Panc1 (cell line): Measurements from ENCODE around the gene MGME1. TPM values are rescaled to one million over a fixed set of nuclear protein-coding genes. Genes with fewer than 3 reads are reported as not detected.

Experiments
- ATAC-seq: fragments of 200-7000 bp; cut with Tn5 transposase; 2 replicates; pipeline ENCODE4 v1.9.1; 2020; ENCODE audit warnings: mild to moderate bottlenecking, moderate library complexity
- BruUV-seq: library from RNA; stranded (reverse); fragments of 400-500 nt; replicated peaks from 2 replicates; lab custom pipeline; 2021; lab: Mats Ljungman, UMichigan
- CTCF ChIA-PET: fragments of 300-600 bp; sonication (Branson Sonifier 250); formaldehyde crosslinking; loops from one replicate; lab custom pipeline; 2022; ENCODE audit warnings: antibody characterized with exemption; lab: Charles Lee
- POLR2A ChIA-PET: fragments of 300-600 bp; sonication (Branson Sonifier 250); formaldehyde crosslinking; loops from one replicate; lab custom pipeline; 2022; ENCODE audit warnings: antibody characterized with exemption; lab: Charles Lee
- DNase-seq: peaks from one replicate; pipeline ENCODE4 v3.0.0-alpha.2; 2010; ENCODE audit warnings: low read depth, low spot score
- H3K27ac ChIP-seq: 2 replicates; pipeline ENCODE4 v1.5.1; 2011; ENCODE audit warnings: mild to moderate bottlenecking, low read length, inconsistent platforms
- H3K27me3 ChIP-seq: fragments of 200-500 bp; sonication (Bioruptor generic); 2 replicates; pipeline ENCODE4 v1.6.0; 2014; ENCODE audit warnings: low read length, inconsistent platforms; ENCODE audit not compliant: control insufficient read depth, insufficient read depth
- H3K36me3 ChIP-seq: fragments of 200-500 bp; sonication (Bioruptor generic); 2 replicates; pipeline ENCODE4 v1.5.1; 2014; ENCODE audit warnings: inconsistent platforms, mild to moderate bottlenecking, low read length, moderate library complexity; ENCODE audit not compliant: control insufficient read depth, insufficient read depth
- H3K4me1 ChIP-seq: 2 replicates; pipeline ENCODE4 v1.5.1; 2011; ENCODE audit warnings: inconsistent platforms, mild to moderate bottlenecking, low read length, moderate library complexity; ENCODE audit not compliant: control insufficient read depth, insufficient read depth
- H3K4me3 ChIP-seq, 2 experiments: 2 replicates each; pipeline ENCODE4 v1.5.1; 2011 to 2012; ENCODE audit warnings: low read depth in 2 of 2, low read length in 2 of 2, mild to moderate bottlenecking in 2 of 2, inconsistent platforms in 1 of 2, moderate library complexity in 1 of 2
- H3K9me3 ChIP-seq: fragments of 200-500 bp; sonication (Bioruptor generic); 2 replicates; pipeline ENCODE4 v1.5.1; 2014; ENCODE audit warnings: low read depth, mild to moderate bottlenecking, inconsistent platforms, low read length, moderate library complexity; ENCODE audit not compliant: control insufficient read depth, insufficient read depth
- POLR2AphosphoS5 ChIP-seq: IDR thresholded peaks from 2 replicates; pipeline ENCODE4 v1.6.1; 2012; ENCODE audit warnings: mild to moderate bottlenecking, low read depth, low read length, moderate library complexity
- SIN3A ChIP-seq: IDR thresholded peaks from 2 replicates; pipeline ENCODE4 v1.6.1; 2012; ENCODE audit warnings: low read depth, mild to moderate bottlenecking, low read length, moderate library complexity, borderline replicate concordance; ENCODE audit not compliant: insufficient read depth
- TCF7L2 ChIP-seq: IDR thresholded peaks from 2 replicates; pipeline ENCODE4 v1.6.1; 2011; ENCODE audit warnings: mild to moderate bottlenecking, low read depth, low read length, inconsistent platforms
- in situ Hi-C: cut with HindIII; loops from 2 replicates; pipeline ENCODE4 v1.10.0; 2016; ENCODE audit warnings: low sequenced_read_pairs, low pct_unique_long_range_greater_than_20kb
- intact Hi-C: fragments of 100-400 bp; cut with micrococcal nuclease; formaldehyde crosslinking; loops from one replicate; pipeline ENCODE4 v1.10.0; 2022; ENCODE audit not compliant: unreplicated experiment
- total RNA-seq: library from RNA; stranded (reverse); gene quantifications from one replicate; pipeline ENCODE4 v1.2.1, GENCODE V29; 2021; ENCODE audit not compliant: unreplicated experiment
- TF ChIP-seq, protein P1 (sequence below): fragments of 450-650 bp; IDR thresholded peaks from 2 replicates; pipeline ENCODE4 v1.5.1; 2017; ENCODE audit warnings: mild to moderate bottlenecking
- TF ChIP-seq, protein P2 (sequence below), 2 experiments: IDR thresholded peaks; 2 replicates each; pipeline ENCODE4 v1.6.1; 2011 to 2012; ENCODE audit warnings: low read depth in 2 of 2, control low read depth in 1 of 2, low read length in 1 of 2, mild to moderate bottlenecking in 1 of 2, moderate library complexity in 1 of 2; ENCODE audit not compliant: insufficient read depth in 1 of 2

Gene MGME1
- total RNA-seq, 1 experiment from 2014 or later: 27.0 TPM

DNA sequence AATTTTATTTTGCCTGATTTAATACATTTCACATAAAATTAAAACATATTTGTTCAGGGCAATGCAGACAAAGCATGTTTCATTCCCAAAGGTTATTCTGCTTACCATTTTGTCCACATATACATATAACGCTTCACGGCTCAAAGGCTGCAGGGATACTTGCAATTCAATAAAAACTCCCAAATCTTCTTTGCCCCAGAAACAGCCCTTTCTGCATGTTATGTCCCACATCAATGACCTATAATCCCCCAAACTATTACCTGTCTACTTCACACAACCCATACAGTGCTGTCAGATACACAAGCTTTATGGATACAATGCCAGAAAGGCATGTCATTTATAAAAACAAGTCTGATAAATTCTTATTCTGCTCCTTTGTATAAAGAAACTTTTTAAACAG is 20.4 kb upstream of the MGME1 start:
- Histone ChIP-seq H3K36me3 (peaks cover 91% of the 10 kb centered on the region), H3K27ac (no peak overlapping the region), H3K4me3 (no peak overlapping the region), H3K9me3 (no peaks in the 10 kb centered on the region), H3K4me1 (no peaks in the 10 kb centered on the region), H3K27me3 (no peaks in the 10 kb centered on the region)
- intact Hi-C loops (no loop called here), in situ Hi-C loops (no loop called here)
- DNase-seq: no peak
- TF ChIP-seq, protein P1, sequence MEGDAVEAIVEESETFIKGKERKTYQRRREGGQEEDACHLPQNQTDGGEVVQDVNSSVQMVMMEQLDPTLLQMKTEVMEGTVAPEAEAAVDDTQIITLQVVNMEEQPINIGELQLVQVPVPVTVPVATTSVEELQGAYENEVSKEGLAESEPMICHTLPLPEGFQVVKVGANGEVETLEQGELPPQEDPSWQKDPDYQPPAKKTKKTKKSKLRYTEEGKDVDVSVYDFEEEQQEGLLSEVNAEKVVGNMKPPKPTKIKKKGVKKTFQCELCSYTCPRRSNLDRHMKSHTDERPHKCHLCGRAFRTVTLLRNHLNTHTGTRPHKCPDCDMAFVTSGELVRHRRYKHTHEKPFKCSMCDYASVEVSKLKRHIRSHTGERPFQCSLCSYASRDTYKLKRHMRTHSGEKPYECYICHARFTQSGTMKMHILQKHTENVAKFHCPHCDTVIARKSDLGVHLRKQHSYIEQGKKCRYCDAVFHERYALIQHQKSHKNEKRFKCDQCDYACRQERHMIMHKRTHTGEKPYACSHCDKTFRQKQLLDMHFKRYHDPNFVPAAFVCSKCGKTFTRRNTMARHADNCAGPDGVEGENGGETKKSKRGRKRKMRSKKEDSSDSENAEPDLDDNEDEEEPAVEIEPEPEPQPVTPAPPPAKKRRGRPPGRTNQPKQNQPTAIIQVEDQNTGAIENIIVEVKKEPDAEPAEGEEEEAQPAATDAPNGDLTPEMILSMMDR: no peak
- TF ChIP-seq TCF7L2 (no peak), POLR2AphosphoS5 (no peak), SIN3A (no peak)
- TF ChIP-seq, protein P2, sequence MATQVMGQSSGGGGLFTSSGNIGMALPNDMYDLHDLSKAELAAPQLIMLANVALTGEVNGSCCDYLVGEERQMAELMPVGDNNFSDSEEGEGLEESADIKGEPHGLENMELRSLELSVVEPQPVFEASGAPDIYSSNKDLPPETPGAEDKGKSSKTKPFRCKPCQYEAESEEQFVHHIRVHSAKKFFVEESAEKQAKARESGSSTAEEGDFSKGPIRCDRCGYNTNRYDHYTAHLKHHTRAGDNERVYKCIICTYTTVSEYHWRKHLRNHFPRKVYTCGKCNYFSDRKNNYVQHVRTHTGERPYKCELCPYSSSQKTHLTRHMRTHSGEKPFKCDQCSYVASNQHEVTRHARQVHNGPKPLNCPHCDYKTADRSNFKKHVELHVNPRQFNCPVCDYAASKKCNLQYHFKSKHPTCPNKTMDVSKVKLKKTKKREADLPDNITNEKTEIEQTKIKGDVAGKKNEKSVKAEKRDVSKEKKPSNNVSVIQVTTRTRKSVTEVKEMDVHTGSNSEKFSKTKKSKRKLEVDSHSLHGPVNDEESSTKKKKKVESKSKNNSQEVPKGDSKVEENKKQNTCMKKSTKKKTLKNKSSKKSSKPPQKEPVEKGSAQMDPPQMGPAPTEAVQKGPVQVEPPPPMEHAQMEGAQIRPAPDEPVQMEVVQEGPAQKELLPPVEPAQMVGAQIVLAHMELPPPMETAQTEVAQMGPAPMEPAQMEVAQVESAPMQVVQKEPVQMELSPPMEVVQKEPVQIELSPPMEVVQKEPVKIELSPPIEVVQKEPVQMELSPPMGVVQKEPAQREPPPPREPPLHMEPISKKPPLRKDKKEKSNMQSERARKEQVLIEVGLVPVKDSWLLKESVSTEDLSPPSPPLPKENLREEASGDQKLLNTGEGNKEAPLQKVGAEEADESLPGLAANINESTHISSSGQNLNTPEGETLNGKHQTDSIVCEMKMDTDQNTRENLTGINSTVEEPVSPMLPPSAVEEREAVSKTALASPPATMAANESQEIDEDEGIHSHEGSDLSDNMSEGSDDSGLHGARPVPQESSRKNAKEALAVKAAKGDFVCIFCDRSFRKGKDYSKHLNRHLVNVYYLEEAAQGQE (IDR thresholded peaks at IDR 0.05; ENCODE audit: insufficient read depth in 1 of 2, low read depth in 2 of 2, low read length in 1 of 2): no peak
- ChIA-PET CTCF (no interaction called here), POLR2A (no interaction called here)
- ATAC-seq: no peak
- BruUV-seq: no TSS peak

DNA sequence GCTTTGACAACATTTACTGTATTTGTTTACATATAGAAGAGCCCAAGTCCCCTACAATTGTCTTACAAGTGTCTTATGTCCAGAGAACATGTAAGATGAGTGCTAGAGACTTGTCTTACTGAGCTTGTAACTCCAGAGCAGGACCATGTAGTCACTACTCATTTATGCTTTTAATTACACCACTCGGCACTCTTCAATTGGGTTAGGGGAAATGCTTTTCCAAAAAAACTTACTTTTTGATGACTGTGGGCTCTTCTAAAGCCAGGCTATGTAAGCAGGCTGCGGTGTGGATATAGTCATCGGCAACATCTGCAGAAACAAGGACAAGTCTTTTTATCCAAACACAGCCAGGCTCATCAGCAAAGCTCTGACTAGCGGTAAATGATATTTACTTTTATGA is 18.9 kb upstream of the MGME1 start:
- ATAC-seq: no peak
- no TSS peak for BruUV-seq
- POLR2A ChIA-PET: no interaction called here
- CTCF ChIA-PET: interaction anchor here (1.2 kb wide), 1 partner anchor 11 kb away, joined by 3 read pairs; no protein-coding TSS in a partner anchor
- in situ Hi-C loops: no loop called here
- Histone ChIP-seq H3K9me3 (no peaks in the 10 kb centered on the region), H3K4me1 (no peaks in the 10 kb centered on the region), H3K27ac (no peak overlapping the region), H3K36me3 (peaks cover 91% of the 10 kb centered on the region), H3K4me3 (no peak overlapping the region), H3K27me3 (no peaks in the 10 kb centered on the region)
- TF ChIP-seq, protein P1: no peak
- no peak for TF ChIP-seq POLR2AphosphoS5
- TF ChIP-seq, protein P2 (IDR thresholded peaks at IDR 0.05; ENCODE audit: insufficient read depth in 1 of 2, low read depth in 2 of 2, low read length in 1 of 2): no peak
- TF ChIP-seq TCF7L2: no peak
- no peak for TF ChIP-seq SIN3A
- intact Hi-C loops: no loop called here
- DNase-seq: no peak
